Stomach (tissue), 9 donors: ENCODE results near the gene TGFBR3L. TPM values are rescaled to one million over a fixed set of nuclear protein-coding genes. Genes with fewer than 3 reads are reported as not detected.
"Not testable (repeated sequence)": the region's sequence is repeated elsewhere in the genome, so short reads cannot be mapped to it uniquely, and the experiment has no call there.

Source experiments
- DNase-seq, 2 donors: peaks; one replicate each; pipeline versions ENCODE4 v3.0.0 to v3.0.0-alpha.2; 2013 to 2019
- H3K27ac ChIP-seq, 5 donors: fragments of 200-600 bp in 4 of 5; sonication (generic) in 4 of 5; one replicate each; pipeline ENCODE4 v1.5.1; 2013 to 2019; ENCODE audit warnings: mild to moderate bottlenecking in 1 of 5, moderate library complexity in 1 of 5
- H3K27me3 ChIP-seq, 3 donors: fragments of 200-600 bp; sonication (generic); one replicate each; pipeline ENCODE4 v1.5.1; 2017 to 2019; ENCODE audit warnings: mixed run types in 1 of 3
- H3K36me3 ChIP-seq, 4 donors: fragments of 200-600 bp; sonication (generic); 1 replicate in 3 of 4; 2 replicates in 1 of 4; pipeline ENCODE4 v1.5.1; 2016 to 2019
- H3K4me1 ChIP-seq, 4 donors: fragments of 200-600 bp; sonication (generic); one replicate each; pipeline ENCODE4 v1.5.1; 2016 to 2019
- H3K4me3 ChIP-seq, 4 donors: fragments of 200-600 bp; sonication (generic) in 3 of 4; one replicate each; pipeline ENCODE4 v1.5.1; 2016 to 2019; ENCODE audit warnings: mild to moderate bottlenecking in 1 of 4
- H3K9me3 ChIP-seq, 4 donors: fragments of 200-600 bp; sonication (generic); one replicate each; pipeline ENCODE4 v1.5.1; 2016 to 2019
- CTCF ChIP-seq, 7 experiments: fragments of 450-650 bp in 4 of 7; fragments of 200-600 bp in 3 of 7; sonication (generic) in 3 of 7; IDR thresholded peaks; one replicate each; pipeline ENCODE4 v1.5.1; 2016 to 2019; ENCODE audit warnings: antibody characterized with exemption in 7 of 7, control low read depth in 2 of 7, mild to moderate bottlenecking in 1 of 7
- EP300 ChIP-seq: sonication (generic); formaldehyde crosslinking; IDR thresholded peaks from one replicate; pipeline ENCODE4 v1.6.1; 2017; ENCODE audit warnings: antibody characterized with exemption
- POLR2A ChIP-seq, 4 donors: fragments of 450-650 bp; IDR thresholded peaks; one replicate each; pipeline ENCODE4 v1.6.1; 2016; ENCODE audit warnings: antibody characterized with exemption in 4 of 4, control low read depth in 2 of 4, mild to moderate bottlenecking in 1 of 4, moderate library complexity in 1 of 4
- POLR2AphosphoS5 ChIP-seq, 3 donors: sonication (generic); formaldehyde crosslinking; IDR thresholded peaks; one replicate each; pipeline ENCODE4 v1.6.1; 2016; ENCODE audit warnings: antibody characterized with exemption in 3 of 3
- WGBS, 5 donors: extraction: QIAGEN DNeasy Blood & Tissue Kit in 3 of 5; methylation state at CpG; one replicate each; pipeline versions ENCODE4 v1.1.5 to v1.1.7; 2013 to 2018; 5-methylcytosine and 5-hydroxymethylcytosine counted together
- intact Hi-C: fragments of 100-400 bp; cut with DNase I; formaldehyde crosslinking; loops from one replicate; pipeline ENCODE4 v1.15.1; 2023; ENCODE audit warnings: low total_unique reads
- polyA plus RNA-seq, 3 donors: library from polyadenylated mRNA; stranded (reverse); fragments of 200-250 nt; gene quantifications; one replicate each; pipeline ENCODE4 v1.2.3, GENCODE V29; 2013
- total RNA-seq, 5 donors: library from RNA; depleted of rRNA; stranded (reverse); fragments of >200 nt; gene quantifications; one replicate each; pipeline versions ENCODE4 v1.1.0 to v1.2.3, GENCODE V29; 2014 to 2016
- donor health status: healthy with polysubstance abuse.
- donor health status: Bipolar disorder and iron deficiency.
- donor health status: healthy.

TGFBR3L gene
- total and polyA plus RNA-seq, 8 donors, result 1.5 TPM; not detected in 7

- Histone ChIP-seq H3K9me3 (no peaks in the 10 kb centered on the region), H3K4me1 (peaks cover 0 to 14% (median 12%) of the 10 kb centered on the region in 4 donors), H3K27ac (no peak overlapping the region), H3K4me3 (peak overlapping the region in 1 of 4 donors; percentile 53), H3K36me3 (no peaks in the 10 kb centered on the region), H3K27me3 (peaks cover 0 to 58% (median 10%) of the 10 kb centered on the region in 3 donors)
- intact Hi-C loops, result no loop called here
- no peak for DNase-seq
- TF ChIP-seq POLR2A (IDR thresholded peaks at IDR 0.05), result no peak
- 74 to 89% (median 81%) methylated on average over 16 of the region's 16 CpGs for WGBS, 5 donors
These were observed 27.1 kb upstream of the TGFBR3L start for GRCh38 chr19:7887408-7888144.

GRCh38 chr19:7888145-7888825 lies 26.3 kb upstream of the TGFBR3L start, which contains the start of gene LRRC8E:
TSS of gene LRRC8E (plus strand) at chr19:7888510. CDS start at chr19:7895604, 7,094 bp downstream.
- TF ChIP-seq CTCF (IDR thresholded peaks at IDR 0.05) (no peak), POLR2AphosphoS5 (IDR thresholded peaks at IDR 0.05) (peak in 2 of 3 donors; percentile 56 to 62)
- Histone ChIP-seq H3K4me3 (peak within 1 kb of the TSS; percentile 41 to 53 (median 46)), H3K36me3 (no peaks in the 10 kb centered on the region), H3K27ac (peak within 1 kb of the TSS; percentile 9 to 75 (median 69)), H3K4me1 (peaks cover 0 to 14% (median 12%) of the 10 kb centered on the region in 4 donors), H3K9me3 (no peaks in the 10 kb centered on the region), H3K27me3 (peaks cover 0 to 65% (median 10%) of the 10 kb centered on the region in 3 donors)
- WGBS, 5 donors, result 6 to 15% (median 7%) methylated on average over 27 to 53 of the region's 53 CpGs
- peak; percentile 79 to 89 for DNase-seq
- intact Hi-C loops, result no loop called here

- 66 to 74% (median 70%) methylated on average over 7 to 8 of the region's 8 CpGs for WGBS, 5 donors
- peak overlapping the region in 3 of 5 donors; percentile 69 to 75 (median 73) for H3K27ac ChIP-seq
- DNase-seq, result no peak
- TF ChIP-seq POLR2A (IDR thresholded peaks at IDR 0.05), result no peak
- no peak for TF ChIP-seq CTCF (IDR thresholded peaks at IDR 0.05)
- TF ChIP-seq POLR2AphosphoS5 (IDR thresholded peaks at IDR 0.05), result no peak
- no peaks in the 10 kb centered on the region for H3K9me3 ChIP-seq
- peak overlapping the region; percentile 41 to 53 (median 46) for H3K4me3 ChIP-seq
- H3K27me3 ChIP-seq, result peaks cover 0 to 70% (median 10%) of the 10 kb centered on the region in 3 donors
- intact Hi-C loops, result no loop called here
- peaks cover 0 to 14% (median 12%) of the 10 kb centered on the region in 4 donors for H3K4me1 ChIP-seq
- H3K36me3 ChIP-seq, result no peaks in the 10 kb centered on the region
These were observed 25.8 kb upstream of the TGFBR3L start for GRCh38 chr19:7888826-7889217.

GRCh38 chr19:7893362-7894101 lies 21.1 kb upstream of the TGFBR3L start:
- H3K4me1 ChIP-seq, result peaks cover 0 to 23% (median 11%) of the 10 kb centered on the region in 4 donors
- H3K9me3 ChIP-seq, H3K27ac ChIP-seq, H3K36me3 ChIP-seq, H3K4me3 ChIP-seq, intact Hi-C loops, DNase-seq: not testable (repeated sequence)
- H3K27me3 ChIP-seq, result peaks cover 0 to 65% (median 1%) of the 10 kb centered on the region in 3 donors
- WGBS, 5 donors, result 78 to 89% (median 85%) methylated on average over 18 of the region's 18 CpGs

- 26 to 47% (median 34%) methylated on average over 12 to 18 of the region's 18 CpGs for WGBS, 5 donors
- Histone ChIP-seq H3K4me3 (peak overlapping the region in 1 of 4 donors; percentile 3), H3K27me3 (peaks cover 0 to 53% (median 0%) of the 10 kb centered on the region in 3 donors), H3K9me3 (no peaks in the 10 kb centered on the region), H3K4me1 (peaks cover 0 to 14% (median 5%) of the 10 kb centered on the region in 4 donors), H3K36me3 (peaks cover 0 to 11% (median 7%) of the 10 kb centered on the region in 4 donors), H3K27ac (peak overlapping the region in 2 of 5 donors; percentile 23 to 41)
- intact Hi-C loops, result no loop called here
- TF ChIP-seq CTCF (IDR thresholded peaks at IDR 0.05), result no peak
- TF ChIP-seq EP300, result no peak
- TF ChIP-seq POLR2A (IDR thresholded peaks at IDR 0.05), result no peak
- TF ChIP-seq POLR2AphosphoS5 (IDR thresholded peaks at IDR 0.05), result peak in 1 of 3 donors; percentile 48
- peak; percentile 73 to 86 for DNase-seq
These were observed 19.9 kb upstream of the TGFBR3L start for GRCh38 chr19:7894612-7895309.
